ENCODE measurements around the gene KCNIP4.

KCNIP4 gene

GRCh38 chr4:21555083-21555482, 393.5 kb downstream of the KCNIP4 start:
- DNase-seq (ENCODE audit: low read depth), result no peak

GRCh38 chr4:21554500-21554899, 394.1 kb downstream of the KCNIP4 start:
- no peak for DNase-seq (ENCODE audit: low read depth)

GRCh38 chr4:21554066-21554465, 394.5 kb downstream of the KCNIP4 start:
- DNase-seq (ENCODE audit: low read depth), result no peak

GRCh38 chr4:21552455-21552854, 396.1 kb downstream of the KCNIP4 start:
- DNase-seq (ENCODE audit: low read depth), result no peak

- no peak for DNase-seq (ENCODE audit: low read depth)
Measured at GRCh38 chr4:21544955-21545354, 403.6 kb downstream of the KCNIP4 start.

- no peak for DNase-seq (ENCODE audit: low read depth)
Measured at GRCh38 chr4:21544415-21544814, 404.2 kb downstream of the KCNIP4 start.

GRCh38 chr4:21543514-21543913, 405.1 kb downstream of the KCNIP4 start:
- no peak for DNase-seq (ENCODE audit: low read depth)

GRCh38 chr4:21535898-21536297, 412.7 kb downstream of the KCNIP4 start:
- no peak for DNase-seq (ENCODE audit: low read depth)

GRCh38 chr4:21531048-21531447, 417.5 kb downstream of the KCNIP4 start:
- DNase-seq (ENCODE audit: low read depth), result no peak

- DNase-seq (ENCODE audit: low read depth), result no peak
Measured at GRCh38 chr4:21529214-21529613, 419.4 kb downstream of the KCNIP4 start.

GRCh38 chr4:21522296-21522695, 426.3 kb downstream of the KCNIP4 start:
- no peak for DNase-seq (ENCODE audit: low read depth)

- no peak for DNase-seq (ENCODE audit: low read depth)
Measured at GRCh38 chr4:21517126-21517859, 431.3 kb downstream of the KCNIP4 start.

GRCh38 chr4:21514022-21514694, 434.4 kb downstream of the KCNIP4 start:
- DNase-seq (ENCODE audit: low read depth), result no peak

GRCh38 chr4:21512353-21512752, 436.2 kb downstream of the KCNIP4 start:
- no peak for DNase-seq (ENCODE audit: low read depth)

- no peak for DNase-seq (ENCODE audit: low read depth)
Measured at GRCh38 chr4:21507439-21507838, 441.1 kb downstream of the KCNIP4 start.

- DNase-seq (ENCODE audit: low read depth), result no peak
Measured at GRCh38 chr4:21490682-21491081, 457.9 kb downstream of the KCNIP4 start.

- no peak for DNase-seq (ENCODE audit: low read depth)
Measured at GRCh38 chr4:21476757-21477156, 471.8 kb downstream of the KCNIP4 start.

GRCh38 chr4:21474195-21474594, 474.4 kb downstream of the KCNIP4 start:
- no peak for DNase-seq (ENCODE audit: low read depth)

GRCh38 chr4:21470535-21470934, 478.0 kb downstream of the KCNIP4 start:
- peak; percentile 12 for DNase-seq (ENCODE audit: low read depth)

GRCh38 chr4:21469438-21470300, 478.9 kb downstream of the KCNIP4 start:
- DNase-seq (ENCODE audit: low read depth), result no peak

- DNase-seq (ENCODE audit: low read depth), result no peak
Measured at GRCh38 chr4:21467551-21467950, 481.0 kb downstream of the KCNIP4 start.

- no peak for DNase-seq (ENCODE audit: low read depth)
Measured at GRCh38 chr4:21457086-21457840, 491.3 kb downstream of the KCNIP4 start.

All from GM04503 (cell line).